GM06990 (cell line): ENCODE measurements around the gene OR2AK2.
"Not testable (repeated sequence)": the region's sequence is repeated elsewhere in the genome, so short reads cannot be mapped to it uniquely, and the experiment has no call there.

Source experiments
- DNase-seq: peaks from one replicate; pipeline ENCODE4 v3.0.0-alpha.2; 2011; ENCODE audit not compliant: insufficient read length; ENCODE audit errors: extremely low read depth
- H3K27me3 ChIP-seq: replicated peaks from 2 replicates; pipeline ENCODE4 v1.6.0; 2011; ENCODE audit warnings: low read length; ENCODE audit not compliant: control insufficient read depth, insufficient read depth
- H3K36me3 ChIP-seq: 2 replicates; pipeline ENCODE4 v1.5.1; 2011; ENCODE audit warnings: low read length; ENCODE audit not compliant: control insufficient read depth, insufficient read depth
- H3K4me3 ChIP-seq: replicated peaks from 2 replicates; pipeline ENCODE4 v1.5.1; 2011; ENCODE audit warnings: low read depth, mild to moderate bottlenecking, control low read depth, low read length
- CTCF ChIP-seq: IDR thresholded peaks from 2 replicates; pipeline ENCODE4 v1.5.1; 2011; ENCODE audit warnings: low read length, control low read depth, mild to moderate bottlenecking, inconsistent platforms; ENCODE audit not compliant: insufficient read depth, poor library complexity, severe bottlenecking

OR2AK2 gene

GRCh38 chr1:247935781-247936180 is 29.3 kb upstream of the OR2AK2 start:
- H3K4me3 ChIP-seq = no peak overlapping the region
- no peaks in the 10 kb centered on the region for H3K27me3 ChIP-seq
- no peaks in the 10 kb centered on the region for H3K36me3 ChIP-seq
- no peak for TF ChIP-seq CTCF
- DNase-seq = no peak

GRCh38 chr1:247936415-247936814 is 28.6 kb upstream of the OR2AK2 start:
- Histone ChIP-seq H3K27me3 (no peaks in the 10 kb centered on the region), H3K36me3 (no peaks in the 10 kb centered on the region), H3K4me3 (no peak overlapping the region)
- peak; percentile 6 for DNase-seq
- TF ChIP-seq CTCF = no peak

- H3K4me3 ChIP-seq = peak overlapping the region; percentile 55
- H3K27me3 ChIP-seq, H3K36me3 ChIP-seq: not testable (repeated sequence)
- TF ChIP-seq CTCF = peak; percentile 91
- peak; percentile 85 for DNase-seq
Measured at GRCh38 chr1:247936965-247937734, 27.9 kb upstream of the OR2AK2 start.

GRCh38 chr1:247942624-247943023 is 22.4 kb upstream of the OR2AK2 start:
- no peak for DNase-seq
- H3K4me3 ChIP-seq = no peak overlapping the region
- H3K36me3 ChIP-seq = no peaks in the 10 kb centered on the region
- no peak for TF ChIP-seq CTCF
- H3K27me3 ChIP-seq = no peaks in the 10 kb centered on the region

- no peak for TF ChIP-seq CTCF
- no peaks in the 10 kb centered on the region for H3K27me3 ChIP-seq
- H3K36me3 ChIP-seq = no peaks in the 10 kb centered on the region
- H3K4me3 ChIP-seq = no peak within 1 kb of the TSS
- no peak for DNase-seq
Measured at GRCh38 chr1:247948558-247948957, 16.5 kb upstream of the OR2AK2 start, which contains the start of gene OR2L8. Gene OR2L8 (plus strand): TSS chr1:247948858. CDS start chr1:247948858, 0 bp downstream.
